ENCODE results near the gene MS4A10.

GRCh38 chr11:60785136-60785535 is at the start of gene MS4A10:
- TF ChIP-seq E2F4 (CRISPR knock-in tag; IDR thresholded peaks at IDR 0.05; ENCODE audit: borderline replicate concordance, low read depth) (no peak), KAT7 (CRISPR knock-in tag; IDR thresholded peaks at IDR 0.05; ENCODE audit: borderline replicate concordance) (no peak), CTCF (IDR thresholded peaks at IDR 0.05) (no peak), HMGXB4 (CRISPR knock-in tag; IDR thresholded peaks at IDR 0.05) (no peak), NFE2L1 (CRISPR knock-in tag; IDR thresholded peaks at IDR 0.05) (no peak), RORB (CRISPR knock-in tag; IDR thresholded peaks at IDR 0.05) (no peak), FOXP4 (CRISPR knock-in tag; IDR thresholded peaks at IDR 0.05) (no peak), CBFB (CRISPR knock-in tag; IDR thresholded peaks at IDR 0.05; ENCODE audit: low read depth) (no peak), ATF3 (CRISPR knock-in tag; conservative IDR thresholded peaks at IDR 0.05) (no peak), ATF1 (CRISPR knock-in tag; IDR thresholded peaks at IDR 0.05) (no peak), TCF7 (CRISPR knock-in tag; IDR thresholded peaks at IDR 0.05; ENCODE audit: low read depth) (no peak), SP1 (CRISPR knock-in tag; conservative IDR thresholded peaks at IDR 0.05) (no peak)

Measured in WTC11 (cell line).